Endothelial cell of umbilical vein (primary cell): ENCODE results near the gene DAND5. TPM values are rescaled to one million over a fixed set of nuclear protein-coding genes. Genes with fewer than 3 reads are reported as not detected.

Source experiments
- BruUV-seq: library from RNA; stranded (reverse); fragments of 400-500 nt; replicated peaks from 2 replicates; lab custom pipeline; 2021; lab: Mats Ljungman, UMichigan
- CTCF ChIA-PET: fragments of 300-600, 350-600 bp; sonication (Branson Sonifier 250); formaldehyde crosslinking; loops from one replicate; lab custom pipeline; 2021; ENCODE audit warnings: antibody characterized with exemption, inconsistent platforms; lab: Charles Lee
- POLR2A ChIA-PET: fragments of 300-600, 350-600 bp; sonication (Branson Sonifier 250); formaldehyde crosslinking; loops from one replicate; lab custom pipeline; 2021; ENCODE audit warnings: antibody characterized with exemption, inconsistent platforms; lab: Charles Lee
- DNase-seq: peaks from one replicate; pipeline ENCODE4 v3.0.0-alpha.2; 2011; ENCODE audit warnings: low read depth, low spot score
- FAIRE-seq: peaks from 2 replicates; lab custom pipeline; 2011; peaks lifted over from hg19 to GRCh38; lab: Jason Lieb, UNC
- H2AFZ ChIP-seq: 2 replicates; pipeline ENCODE4 v1.6.0; 2012; ENCODE audit warnings: low read depth, low read length, control low read depth, inconsistent platforms
- H3K27ac ChIP-seq: 2 replicates; pipeline ENCODE4 v1.5.1; 2011; ENCODE audit warnings: low read depth, mild to moderate bottlenecking, control low read depth, low read length, moderate library complexity; ENCODE audit not compliant: insufficient read depth
- H3K27me3 ChIP-seq, 2 experiments: 2 replicates each; pipeline versions ENCODE4 v1.6.0 to v1.6.1; 2011; ENCODE audit warnings: low read length in 2 of 2, mixed read lengths in 1 of 2; ENCODE audit not compliant: control insufficient read depth in 2 of 2, insufficient read depth in 2 of 2
- H3K36me3 ChIP-seq, 2 experiments: 2 replicates in 1 of 2; 3 replicates in 1 of 2; pipeline ENCODE4 v1.5.1; 2011; ENCODE audit warnings: low read length in 2 of 2, mild to moderate bottlenecking in 1 of 2, moderate library complexity in 1 of 2; ENCODE audit not compliant: control insufficient read depth in 2 of 2, insufficient read depth in 2 of 2; ENCODE audit errors: extremely low read depth in 1 of 2
- H3K4me1 ChIP-seq: 3 replicates; pipeline ENCODE4 v1.5.1; 2011; ENCODE audit warnings: mild to moderate bottlenecking, low read length; ENCODE audit not compliant: control insufficient read depth, insufficient read depth; ENCODE audit errors: extremely low read depth
- H3K4me2 ChIP-seq: 2 replicates; pipeline ENCODE4 v1.6.1; 2011; ENCODE audit warnings: low read length, control low read depth, mixed read lengths; ENCODE audit not compliant: insufficient read depth
- H3K4me3 ChIP-seq, 3 experiments: fragments of 200-600 bp in 1 of 3; sonication (generic), shearing (Covaris generic) in 1 of 3; replicated peaks in 1 of 3; 2 replicates each; pipeline ENCODE4 v1.5.1; 2011 to 2016; ENCODE audit warnings: control low read depth in 3 of 3, low read length in 3 of 3, mild to moderate bottlenecking in 2 of 3, inconsistent platforms in 1 of 3, low read depth in 1 of 3, moderate library complexity in 1 of 3; ENCODE audit not compliant: insufficient read depth in 1 of 3
- H3K79me2 ChIP-seq: 2 replicates; pipeline ENCODE4 v1.6.0; 2012; ENCODE audit warnings: low read length, inconsistent platforms; ENCODE audit not compliant: control insufficient read depth, insufficient read depth
- H3K9ac ChIP-seq: replicated peaks from 2 replicates; pipeline ENCODE3; 2011; ENCODE audit warnings: low read length, control low read depth; ENCODE audit not compliant: insufficient read depth; ENCODE audit errors: extremely low read depth
- H3K9me1 ChIP-seq: replicated peaks from 3 replicates; pipeline ENCODE4 v1.6.0; 2011; ENCODE audit warnings: mild to moderate bottlenecking, low read length; ENCODE audit not compliant: control insufficient read depth, insufficient read depth; ENCODE audit errors: extremely low read depth
- H3K9me3 ChIP-seq: replicated peaks from 2 replicates; pipeline ENCODE4 v1.5.1; 2012; ENCODE audit warnings: low read length, inconsistent platforms; ENCODE audit not compliant: control insufficient read depth, insufficient read depth
- H4K20me1 ChIP-seq: replicated peaks from 2 replicates; pipeline ENCODE3; 2011; ENCODE audit warnings: mild to moderate bottlenecking, low read length; ENCODE audit not compliant: control insufficient read depth, insufficient read depth; ENCODE audit errors: extremely low read depth
- EZH2 ChIP-seq: IDR thresholded peaks from 2 replicates; pipeline ENCODE4 v1.6.1; 2012; ENCODE audit warnings: borderline replicate concordance, low read depth, mild to moderate bottlenecking, moderate library complexity, low read length, inconsistent platforms; ENCODE audit not compliant: severe bottlenecking
- FOS ChIP-seq: IDR thresholded peaks from 2 replicates; pipeline ENCODE4 v1.6.1; 2011; ENCODE audit warnings: mild to moderate bottlenecking, low read length, moderate library complexity, borderline replicate concordance; ENCODE audit not compliant: insufficient read depth
- GATA2 ChIP-seq: IDR thresholded peaks from 2 replicates; pipeline ENCODE4 v1.7.0; 2011; ENCODE audit warnings: low read depth, mild to moderate bottlenecking, moderate library complexity, mixed read lengths, low read length; ENCODE audit not compliant: insufficient read length, insufficient read depth
- JUN ChIP-seq: IDR thresholded peaks from 2 replicates; pipeline ENCODE4 v1.6.1; 2011; ENCODE audit warnings: borderline replicate concordance, low read depth; ENCODE audit not compliant: insufficient read length, insufficient read depth
- MAX ChIP-seq: IDR thresholded peaks from 2 replicates; pipeline ENCODE4 v1.6.1; 2011; ENCODE audit not compliant: insufficient read depth, insufficient read length
- MYC ChIP-seq: IDR thresholded peaks from one replicate; pipeline ENCODE4 v1.6.1; 2011; ENCODE audit warnings: mild to moderate bottlenecking, low read depth, low read length
- POLR2A ChIP-seq: IDR thresholded peaks from 2 replicates; pipeline ENCODE4 v1.6.1; 2012; ENCODE audit warnings: low read depth, mild to moderate bottlenecking, control low read depth, low read length
- POLR2AphosphoS5 ChIP-seq: IDR thresholded peaks from 2 replicates; pipeline ENCODE4 v1.6.1; 2012; ENCODE audit warnings: low read depth, mild to moderate bottlenecking, control low read depth, low read length, moderate library complexity; ENCODE audit not compliant: insufficient read depth
- dilution Hi-C: fragments of 300-500 bp; cut with MboI; formaldehyde crosslinking; loops from one replicate; pipeline ENCODE4 v1.15.0; 2019; ENCODE audit warnings: low sequenced_read_pairs; ENCODE audit not compliant: extremely low pct_ligation_motif_present
- intact Hi-C: fragments of 100-400 bp; cut with micrococcal nuclease; formaldehyde crosslinking; loops from one replicate; pipeline ENCODE4 v1.10.0; 2022
- polyA plus RNA-seq, 4 experiments: library from polyadenylated mRNA; depleted of rRNA in 3 of 4; stranded (reverse) in 3 of 4; unstranded in 1 of 4; fragments of >200 nt; gene quantifications; 2 replicates each; pipeline versions ENCODE4 v1.2.1 to v1.2.3, GENCODE V29; 2011 to 2012; ENCODE audit warnings: missing spikeins in 1 of 4
- total RNA-seq: library from RNA; stranded (reverse); gene quantifications from 2 replicates; pipeline ENCODE4 v1.2.3, GENCODE V29; 2021
- TF ChIP-seq, protein P1 (sequence below), 2 donors: IDR thresholded peaks; 1 replicate in 1 of 2; 2 replicates in 1 of 2; pipeline ENCODE4 v1.5.1; 2011; ENCODE audit warnings: low read length in 2 of 2, mild to moderate bottlenecking in 2 of 2, moderate library complexity in 2 of 2, control low read depth in 1 of 2, inconsistent platforms in 1 of 2, low read depth in 1 of 2; ENCODE audit not compliant: insufficient read depth in 1 of 2; ENCODE audit errors: extremely low read depth in 1 of 2

DAND5 gene
- total and polyA plus RNA-seq, 2 donors (not counting 3 experiments of a cell fraction or from before 2014, with no cell fraction given): 0.06 to 0.20 TPM

DNA sequence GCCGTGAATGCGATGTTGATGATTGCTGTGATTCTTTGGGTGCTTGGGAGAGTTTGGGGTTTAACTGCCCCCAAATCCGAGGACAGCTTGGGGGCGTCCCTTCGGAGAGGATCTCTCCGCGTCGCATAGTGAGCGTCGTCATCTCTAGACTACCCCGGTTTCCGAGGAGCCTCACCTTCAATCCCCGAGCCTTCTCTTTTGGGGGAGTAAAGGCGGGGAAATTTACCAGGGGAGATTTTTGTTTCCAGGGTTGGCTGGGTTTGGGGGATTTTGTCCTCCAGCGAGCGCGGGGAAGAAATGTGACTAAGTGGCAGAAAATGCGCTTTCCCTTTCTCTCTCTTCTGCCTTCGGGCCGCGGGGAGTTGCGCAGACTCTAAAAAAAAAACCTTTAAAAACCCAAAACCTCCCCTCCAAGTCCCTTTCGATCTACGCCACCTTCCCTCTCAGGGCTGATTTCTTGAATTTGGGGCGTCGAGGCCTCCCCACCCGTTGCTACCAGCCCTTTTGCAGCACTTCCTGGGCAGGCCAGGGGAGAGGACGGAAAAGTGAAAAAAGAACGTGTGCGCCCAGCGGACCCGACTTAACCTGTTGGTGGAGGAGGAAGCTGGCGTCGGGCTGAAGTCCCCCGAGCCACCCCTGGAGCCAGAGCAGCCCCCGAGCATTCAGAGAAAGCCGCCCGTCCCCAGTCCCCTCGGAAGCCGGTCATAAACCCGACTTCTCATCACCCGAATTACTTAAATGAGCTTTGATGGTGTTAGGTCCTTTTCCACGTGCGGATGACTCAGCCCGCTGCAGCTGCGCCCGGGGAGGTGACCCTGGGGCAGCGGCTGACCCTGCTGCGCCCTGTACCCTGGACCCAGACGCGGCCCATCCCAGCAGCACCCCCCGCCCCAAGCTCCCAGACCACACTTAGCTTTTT, 43.6 kb downstream of the DAND5 start:
- TF ChIP-seq POLR2AphosphoS5: no peak
- TF ChIP-seq GATA2: no peak
- no peak for TF ChIP-seq MYC
- TF ChIP-seq POLR2A: no peak
- TF ChIP-seq EZH2: no peak
- no peak for TF ChIP-seq JUN
- TF ChIP-seq, protein P1, sequence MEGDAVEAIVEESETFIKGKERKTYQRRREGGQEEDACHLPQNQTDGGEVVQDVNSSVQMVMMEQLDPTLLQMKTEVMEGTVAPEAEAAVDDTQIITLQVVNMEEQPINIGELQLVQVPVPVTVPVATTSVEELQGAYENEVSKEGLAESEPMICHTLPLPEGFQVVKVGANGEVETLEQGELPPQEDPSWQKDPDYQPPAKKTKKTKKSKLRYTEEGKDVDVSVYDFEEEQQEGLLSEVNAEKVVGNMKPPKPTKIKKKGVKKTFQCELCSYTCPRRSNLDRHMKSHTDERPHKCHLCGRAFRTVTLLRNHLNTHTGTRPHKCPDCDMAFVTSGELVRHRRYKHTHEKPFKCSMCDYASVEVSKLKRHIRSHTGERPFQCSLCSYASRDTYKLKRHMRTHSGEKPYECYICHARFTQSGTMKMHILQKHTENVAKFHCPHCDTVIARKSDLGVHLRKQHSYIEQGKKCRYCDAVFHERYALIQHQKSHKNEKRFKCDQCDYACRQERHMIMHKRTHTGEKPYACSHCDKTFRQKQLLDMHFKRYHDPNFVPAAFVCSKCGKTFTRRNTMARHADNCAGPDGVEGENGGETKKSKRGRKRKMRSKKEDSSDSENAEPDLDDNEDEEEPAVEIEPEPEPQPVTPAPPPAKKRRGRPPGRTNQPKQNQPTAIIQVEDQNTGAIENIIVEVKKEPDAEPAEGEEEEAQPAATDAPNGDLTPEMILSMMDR (IDR thresholded peaks at IDR 0.05; ENCODE audit: extremely low read depth in 1 of 2, insufficient read depth in 1 of 2, low read depth in 1 of 2, low read length in 2 of 2): no peak
- TF ChIP-seq MAX: no peak
- no peak for TF ChIP-seq FOS
- ChIA-PET CTCF (interaction anchor here (0.7 to 2.3 kb wide), 12 partner anchors 8 to 81 kb away, joined by 3 to 8 read pairs (median 4); no protein-coding TSS in a partner anchor), POLR2A (no interaction called here)
- DNase-seq: peak; percentile 11
- Histone ChIP-seq H3K9me3 (no peaks in the 10 kb centered on the region), H3K79me2 (no peaks in the 10 kb centered on the region), H3K4me2 (peak overlapping the region; percentile 8), H3K4me3 (peak overlapping the region in 1 of 3 experiments; percentile 1), H4K20me1 (no peaks in the 10 kb centered on the region), H3K36me3 (no peaks in the 10 kb centered on the region), H3K4me1 (no peaks in the 10 kb centered on the region), H3K9ac (peak overlapping the region; percentile 20), H3K27ac (no peak overlapping the region), H3K27me3 (peaks cover 0 to 12% of the 10 kb centered on the region in 2 experiments), H2AFZ (no peak overlapping the region), H3K9me1 (no peaks in the 10 kb centered on the region)
- BruUV-seq: no TSS peak
- dilution Hi-C loops (no loop called here), intact Hi-C loops (loop anchor here (2.0 kb wide), 1 partner anchor 16 kb away; no protein-coding TSS in a partner anchor)
- no peak for FAIRE-seq
